Activated CD4-positive, alpha-beta T cell treated with anti-CD3 and anti-CD28 coated beads, Interleukin-2, amount 50 U/mL, for 4 hours (primary cell): Measurements from ENCODE around the gene AADAT.
A peak's percentile ranks its signal among the peaks of the same experiment; 100 is the strongest.

Source experiments
- DNase-seq, 2 experiments: peaks; one replicate each; pipeline ENCODE4 v3.0.0-alpha.2; 2020

AADAT gene

GRCh38 chr4:170027181-170027829 lies 62.5 kb downstream of the AADAT start:
- peak; percentile 88 to 91 for DNase-seq

GRCh38 chr4:170026253-170027021 lies 63.3 kb downstream of the AADAT start, which contains the start of gene MFAP3L:
Gene MFAP3L (minus strand): TSS chr4:170026395. CDS start chr4:170005877, 20,518 bp downstream.
- DNase-seq: peak; percentile 66 to 72

DNA sequence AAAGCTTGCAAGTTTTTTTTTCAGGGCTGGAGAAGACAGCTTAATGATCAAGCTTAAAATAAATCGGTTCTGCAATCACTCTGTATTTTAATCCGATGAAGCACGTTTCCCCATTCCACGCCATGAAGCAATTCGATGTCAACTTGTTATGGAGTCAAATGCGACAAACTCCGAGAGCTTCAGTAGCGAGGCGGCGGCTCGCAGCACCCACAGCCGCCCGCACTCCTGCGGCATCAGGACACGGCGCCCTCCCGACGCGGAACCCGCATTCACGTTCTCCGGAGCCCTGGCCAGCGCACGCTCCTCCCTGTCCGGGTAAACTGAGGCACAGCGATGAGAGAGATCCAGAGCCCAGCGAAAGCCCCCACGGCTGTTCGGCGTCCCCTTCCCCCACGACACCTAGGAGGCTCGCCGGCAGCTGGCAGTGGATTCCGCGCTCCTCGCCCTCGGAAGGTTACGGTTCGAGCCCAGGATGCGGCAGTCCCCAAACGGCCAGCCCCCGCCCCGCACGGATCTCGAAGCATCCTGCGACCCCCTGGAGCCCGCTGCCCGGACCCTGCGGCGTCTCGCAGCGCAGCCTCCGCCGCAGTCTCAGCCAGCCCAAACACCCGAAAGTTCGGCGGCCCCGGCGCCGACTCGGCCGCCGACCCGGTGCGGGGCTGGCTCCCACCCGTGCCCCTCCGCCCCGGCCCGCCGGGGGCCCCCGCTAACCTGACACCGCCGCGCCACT lies 64.1 kb downstream of the AADAT start:
- DNase-seq: peak in 1 of 2 experiments; percentile 11

DNA sequence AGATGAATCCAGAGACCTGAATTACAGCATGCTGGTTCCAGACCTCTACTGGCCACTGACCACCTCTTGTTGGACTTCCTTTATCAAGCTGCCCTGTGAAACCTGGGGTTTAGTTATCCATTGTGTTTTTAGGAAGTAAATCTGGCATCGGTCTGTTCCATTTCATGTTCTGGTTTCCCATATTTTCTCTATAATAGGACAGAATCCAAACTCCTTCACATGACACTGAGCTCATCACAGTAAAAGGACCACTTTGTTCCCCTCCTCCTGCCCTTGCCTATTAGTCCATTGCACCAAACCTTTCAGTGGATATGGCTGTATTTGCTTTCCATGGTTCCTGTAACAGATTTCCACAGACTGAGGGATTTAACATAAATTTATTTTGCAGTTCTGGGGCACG lies 67.5 kb downstream of the AADAT start:
- DNase-seq: no peak

DNA sequence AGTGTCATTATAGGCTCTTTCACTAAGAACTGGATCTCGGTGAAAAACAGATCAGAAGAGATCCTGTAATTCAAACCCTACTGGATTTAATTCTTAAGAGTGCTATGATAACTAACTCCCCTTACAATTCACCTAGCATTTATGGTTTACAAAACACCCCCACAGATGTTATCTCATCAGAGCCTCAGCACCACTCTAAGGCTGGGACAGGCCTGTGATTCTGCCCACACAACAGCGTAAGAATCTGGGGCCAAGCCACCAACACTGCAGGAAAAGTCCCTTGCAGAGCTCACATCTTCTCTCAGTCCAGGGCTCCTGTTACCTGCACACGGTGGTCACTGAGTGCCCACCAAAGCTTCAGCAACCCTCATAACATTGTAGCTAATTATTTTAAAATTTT lies 72.5 kb downstream of the AADAT start:
- no peak for DNase-seq

DNA sequence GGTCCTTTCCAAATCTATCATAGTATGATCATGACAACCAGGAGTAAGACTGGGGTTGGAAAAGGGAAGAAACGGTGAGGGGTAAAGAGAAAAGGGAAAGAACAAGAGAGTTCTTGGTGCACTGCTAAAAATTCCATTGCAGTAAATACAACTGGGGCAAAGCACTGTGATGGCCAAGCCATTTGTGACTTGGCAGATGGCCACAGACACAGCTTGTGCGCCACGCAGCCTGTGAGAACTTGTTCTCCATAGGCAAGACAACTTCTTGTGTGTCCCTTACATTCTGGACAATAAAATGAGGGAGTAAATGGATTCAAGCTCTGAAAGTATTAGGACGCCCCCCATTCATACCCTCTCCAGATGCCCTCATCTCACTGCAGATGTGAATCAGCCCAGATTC lies 74.5 kb downstream of the AADAT start:
- no peak for DNase-seq

DNA sequence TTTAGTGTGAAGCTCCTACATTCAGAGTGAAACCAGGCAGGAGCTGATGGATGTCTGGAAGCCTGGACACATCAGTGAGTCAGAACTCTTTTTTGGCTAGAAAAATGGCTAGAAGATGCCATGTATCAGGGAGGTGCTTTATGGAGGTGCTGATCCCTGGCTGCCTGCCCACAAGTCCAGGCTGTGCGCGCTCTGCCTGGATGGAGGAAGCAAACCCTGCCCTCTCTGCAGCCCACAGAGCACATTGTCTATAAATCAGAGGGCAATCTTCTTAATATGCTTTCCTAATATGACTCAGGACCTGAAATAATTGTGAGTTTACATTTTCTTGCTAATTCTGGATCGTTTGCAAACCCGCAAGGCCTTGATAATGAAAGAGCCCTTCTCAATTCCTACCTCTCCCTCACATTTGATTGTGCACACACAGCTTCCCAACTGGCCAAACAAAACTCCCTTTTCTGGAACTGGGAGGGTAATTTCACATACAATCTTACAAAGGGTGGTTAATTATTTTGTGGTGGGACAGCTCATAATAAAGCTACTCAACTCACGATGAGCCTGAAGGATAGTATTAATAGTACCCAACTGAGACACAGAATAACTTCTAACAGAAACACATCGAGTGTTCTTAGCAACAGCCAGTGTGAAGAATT lies 75.3 kb downstream of the AADAT start:
- no peak for DNase-seq

GRCh38 chr4:170012629-170012958 lies 77.2 kb downstream of the AADAT start:
- no peak for DNase-seq

DNA sequence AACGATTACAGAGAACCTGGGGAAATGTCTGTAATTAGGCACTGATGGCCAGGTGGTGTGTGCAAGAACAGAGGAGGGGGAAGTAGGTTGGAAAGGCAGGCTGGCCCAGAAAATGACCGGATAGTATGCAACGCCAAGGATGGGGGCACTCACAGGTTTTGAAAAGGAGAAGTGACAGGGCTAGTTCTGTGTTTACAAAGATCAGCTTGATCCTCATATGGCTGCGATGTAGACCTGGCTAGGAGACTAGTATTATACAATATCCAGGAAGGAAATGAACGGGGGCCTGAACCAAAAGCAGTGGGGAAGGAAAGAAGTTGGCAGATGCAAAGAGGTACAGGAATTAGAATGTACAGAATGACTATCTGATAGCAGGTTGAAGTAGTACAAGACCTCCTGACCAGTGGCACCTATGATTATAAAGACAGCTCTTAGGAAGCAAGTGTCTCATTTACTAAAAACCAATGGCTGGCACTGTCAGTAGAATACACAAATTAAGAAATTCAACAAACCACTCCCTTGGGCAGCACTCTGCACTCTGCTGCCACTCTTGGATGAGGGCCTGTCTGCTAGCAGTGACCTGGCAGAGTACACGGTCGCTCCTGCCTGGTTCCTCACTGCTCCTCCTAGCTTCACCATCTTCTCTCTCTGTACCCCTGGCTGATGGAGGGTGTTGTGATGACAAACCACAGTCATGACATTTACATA lies 77.7 kb downstream of the AADAT start:
- DNase-seq: no peak
